H1 (cell line): Measurements from ENCODE around the gene RASGRP4. TPM values are rescaled to one million over a fixed set of nuclear protein-coding genes. Genes with fewer than 3 reads are reported as not detected.

Source experiments
- NRF1 ChIP-seq: IDR thresholded peaks from 2 replicates; pipeline ENCODE4 v1.6.1; 2011; ENCODE audit warnings: mild to moderate bottlenecking, low read depth, low read length, improper control_type of control experiment
- polyA plus RNA-seq, 7 experiments: library from polyadenylated mRNA; depleted of rRNA in 3 of 7; stranded (reverse) in 5 of 7; unstranded in 2 of 7; fragments of >200 nt in 5 of 7; fragments of 200-250 nt in 2 of 7; gene quantifications; 1 replicate in 5 of 7; 2 replicates in 1 of 7; 4 replicates in 1 of 7; pipeline versions ENCODE4 v1.2.1 to v1.2.3, GENCODE V29; 2011 to 2013; ENCODE audit warnings: missing spikeins in 2 of 7, mixed read lengths in 2 of 7
- total RNA-seq: library from RNA; stranded (reverse); fragmentation: NEBNext Ultra II Directional; extraction: Animal tissue kit (Norgen Biotek cat#: 25700); gene quantifications from 2 replicates; pipeline ENCODE4 v1.2.1, GENCODE V29; 2021

RASGRP4 gene
- total and polyA plus RNA-seq, 2 of the 8 experiments (the other 6 are each of a cell fraction or from before 2014, with no cell fraction given), result 1.9 to 3.1 TPM

DNA sequence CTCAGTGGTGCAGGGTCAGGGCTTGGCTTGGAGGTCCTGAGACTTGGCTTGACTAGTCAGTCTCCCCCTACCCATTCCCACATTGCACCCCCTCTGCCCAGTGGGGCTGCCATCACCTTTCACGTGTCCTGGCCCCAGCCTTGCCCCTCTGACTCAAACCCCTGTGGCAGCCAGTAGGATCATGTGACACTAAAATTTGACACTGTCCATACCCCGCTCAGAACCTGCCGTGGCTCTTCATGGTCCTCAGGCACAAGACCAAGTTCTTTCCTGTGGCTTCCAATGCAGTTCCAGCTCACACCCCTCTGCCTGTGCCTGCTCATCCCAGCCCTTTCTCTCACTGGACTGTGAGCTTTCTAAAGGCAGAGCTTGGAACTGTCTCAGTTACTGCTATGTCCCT, 49.4 kb downstream of the RASGRP4 start (continued):
- no peak for TF ChIP-seq NRF1
- TF ChIP-seq, all 59 proteins: peak for 0
